Limb (tissue), 2 donors: Measurements from ENCODE around the gene APLF.
"Not testable (repeated sequence)": the region's sequence is repeated elsewhere in the genome, so short reads cannot be mapped to it uniquely, and the experiment has no call there.

Source experiments
- DNase-seq, 2 donors: peaks; one replicate each; pipeline ENCODE4 v3.0.0-alpha.2; 2016; ENCODE audit errors: extremely low spot score in 2 of 2

The APLF gene

GRCh38 chr2:68526943-68527342, 59.6 kb downstream of the APLF start:
- not testable (repeated sequence) for DNase-seq

DNA sequence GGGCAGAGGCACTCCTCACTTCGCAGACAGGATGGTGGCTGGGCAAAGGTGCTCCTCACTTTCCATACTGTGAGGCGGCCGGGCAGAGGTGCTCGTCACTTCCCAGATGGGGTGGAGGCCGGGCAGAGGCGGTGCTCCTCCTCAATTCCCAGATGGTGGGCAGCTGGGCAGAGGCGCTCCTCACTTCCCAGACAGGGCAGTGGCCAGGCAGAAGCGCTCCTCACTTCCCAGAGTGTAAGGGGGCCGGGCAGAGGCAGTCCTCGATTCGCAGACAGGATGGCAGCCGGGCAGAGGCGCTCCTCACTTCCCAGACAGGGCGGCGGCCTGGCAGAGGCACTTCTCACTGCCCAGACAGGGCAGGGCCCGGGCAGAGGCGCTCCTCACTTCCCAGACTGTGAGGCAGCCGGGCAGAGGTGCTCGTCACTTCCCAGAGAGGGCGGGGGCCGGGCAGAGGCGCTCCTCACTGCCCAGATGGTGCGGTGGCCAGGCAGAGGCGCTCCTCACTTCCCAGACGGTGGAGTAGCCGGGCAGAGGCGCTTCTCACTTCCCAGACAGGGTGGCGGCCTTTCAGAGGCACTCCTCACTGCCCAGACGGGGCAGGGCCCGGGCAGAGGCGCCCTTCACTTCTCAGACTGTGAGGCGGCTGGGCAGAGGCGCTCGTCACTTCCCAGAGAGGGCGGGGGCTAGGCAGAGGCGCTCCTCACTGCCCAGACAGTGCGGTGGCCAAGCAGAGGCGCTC, 60.1 kb downstream of the APLF start:
- DNase-seq = not testable (repeated sequence)

GRCh38 chr2:68529156-68529555, 61.8 kb downstream of the APLF start:
- DNase-seq = not testable (repeated sequence)

- DNase-seq = not testable (repeated sequence)
Measured at GRCh38 chr2:68529651-68530050, 62.3 kb downstream of the APLF start.

GRCh38 chr2:68536000-68536399, 68.6 kb downstream of the APLF start:
- DNase-seq = no peak

- DNase-seq = no peak
Measured at GRCh38 chr2:68537011-68537410, 69.6 kb downstream of the APLF start.

DNA sequence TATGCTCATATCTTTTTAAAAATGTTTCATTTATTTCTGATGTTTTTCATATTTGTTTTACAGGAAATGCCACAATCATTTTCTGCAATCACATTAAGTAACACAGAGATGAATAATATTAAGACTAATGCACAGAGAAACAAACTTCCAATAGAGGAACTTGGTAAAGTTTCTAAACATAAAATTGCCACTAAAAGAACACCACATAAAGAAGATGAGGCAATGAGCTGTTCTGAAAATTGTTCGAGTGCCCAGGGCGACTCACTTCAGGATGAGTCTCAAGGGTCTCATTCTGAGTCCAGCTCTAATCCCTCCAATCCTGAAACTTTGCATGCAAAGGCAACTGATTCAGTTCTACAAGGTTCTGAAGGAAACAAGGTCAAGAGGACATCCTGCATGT, 70.4 kb downstream of the APLF start:
- no peak for DNase-seq

DNA sequence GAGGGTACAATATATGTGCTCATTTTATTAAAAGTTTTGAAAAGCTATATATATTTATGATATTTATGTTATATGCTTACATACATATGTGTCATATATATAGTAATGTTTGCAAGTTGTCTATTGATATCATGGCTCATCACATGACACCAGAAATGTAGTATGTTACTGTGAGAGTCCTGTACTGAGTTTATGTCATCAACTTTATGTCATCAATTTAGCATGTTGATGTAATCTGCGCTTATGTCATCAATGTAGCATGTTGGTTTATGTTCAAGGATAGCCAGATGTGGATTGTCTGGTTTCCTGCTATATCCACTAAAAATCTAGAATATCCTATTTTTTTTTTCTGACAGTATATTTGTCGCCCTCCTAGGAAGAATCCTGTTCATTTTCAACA, 77.4 kb downstream of the APLF start:
- DNase-seq = no peak

DNA sequence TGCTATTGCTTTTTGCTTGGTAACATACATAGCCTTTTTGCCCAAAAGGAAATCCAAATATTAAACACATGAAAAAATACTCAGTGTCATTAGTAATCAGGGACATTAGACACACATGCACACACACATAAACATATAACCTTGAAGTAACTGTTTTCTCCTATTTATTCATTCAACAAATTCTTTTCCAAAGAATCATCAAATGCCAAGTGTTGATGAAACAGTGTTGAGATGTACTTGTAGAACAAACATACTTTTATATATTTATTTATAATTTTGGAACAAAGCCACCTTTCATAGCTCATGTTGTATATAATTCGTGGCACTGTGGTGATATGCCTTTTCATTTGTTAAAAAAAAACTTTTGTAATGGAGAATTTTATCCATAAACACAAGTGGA, 81.0 kb downstream of the APLF start:
- DNase-seq = no peak

- DNase-seq = no peak
Measured at GRCh38 chr2:68553098-68553497, 85.7 kb downstream of the APLF start.

GRCh38 chr2:68555425-68556206, 88.2 kb downstream of the APLF start:
- DNase-seq = not testable (repeated sequence)

DNA sequence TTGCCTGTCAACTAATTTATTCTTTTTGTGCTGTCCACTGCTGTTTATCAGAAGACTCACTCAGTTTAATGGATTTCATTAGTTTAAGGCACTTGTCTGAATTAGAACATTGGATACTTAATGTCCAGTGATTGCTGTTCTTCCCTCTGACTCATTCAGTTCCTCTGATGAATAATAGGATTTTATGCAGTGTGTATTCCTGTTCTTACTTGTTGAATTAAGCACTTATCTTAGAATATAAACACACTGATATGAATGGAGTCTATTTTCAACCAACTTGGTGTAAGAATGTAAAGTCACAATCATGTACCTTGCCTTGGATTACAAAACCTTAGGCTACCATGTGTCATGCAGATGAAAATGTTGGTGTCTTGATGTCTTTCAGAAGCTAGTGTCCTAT, 89.0 kb downstream of the APLF start:
- DNase-seq = no peak

DNA sequence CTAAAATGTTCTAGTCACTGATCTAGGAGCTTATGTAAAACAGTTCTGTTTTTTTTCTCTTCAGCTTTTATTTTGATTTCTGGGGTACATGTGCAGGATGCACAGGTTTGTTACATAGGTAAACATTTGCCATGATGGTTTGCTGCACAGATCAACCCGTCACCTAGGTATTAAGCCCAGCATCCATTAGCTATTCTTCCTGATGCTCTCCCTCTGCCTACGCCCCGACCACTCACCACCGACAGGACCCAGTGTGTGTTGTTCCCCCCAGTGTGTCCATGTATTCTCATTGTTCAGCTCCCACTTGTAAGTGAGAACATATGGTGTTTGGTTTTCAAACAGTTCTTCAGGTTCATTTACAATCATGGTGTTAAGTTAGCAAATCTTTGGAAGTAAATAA, 91.2 kb downstream of the APLF start:
- DNase-seq = no peak

DNA sequence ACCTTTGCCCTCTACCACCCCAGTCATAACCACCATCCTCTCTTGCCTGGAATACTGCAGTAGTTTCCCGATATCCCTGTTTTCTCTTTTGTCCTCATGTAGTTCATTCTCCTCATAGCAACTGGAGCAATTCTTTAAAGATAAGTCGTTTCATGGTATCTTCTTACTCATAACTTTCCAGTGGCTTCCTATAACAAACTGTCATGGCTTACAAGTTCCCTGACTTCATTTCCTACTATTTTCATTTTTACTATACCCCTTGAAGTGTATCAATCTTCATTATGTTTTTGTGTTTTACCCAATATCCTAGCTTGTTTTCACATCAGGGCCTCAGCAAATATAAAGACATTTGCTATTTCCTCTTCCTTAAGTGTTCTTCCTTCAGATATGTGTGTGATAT, 92.3 kb downstream of the APLF start:
- DNase-seq = no peak

DNA sequence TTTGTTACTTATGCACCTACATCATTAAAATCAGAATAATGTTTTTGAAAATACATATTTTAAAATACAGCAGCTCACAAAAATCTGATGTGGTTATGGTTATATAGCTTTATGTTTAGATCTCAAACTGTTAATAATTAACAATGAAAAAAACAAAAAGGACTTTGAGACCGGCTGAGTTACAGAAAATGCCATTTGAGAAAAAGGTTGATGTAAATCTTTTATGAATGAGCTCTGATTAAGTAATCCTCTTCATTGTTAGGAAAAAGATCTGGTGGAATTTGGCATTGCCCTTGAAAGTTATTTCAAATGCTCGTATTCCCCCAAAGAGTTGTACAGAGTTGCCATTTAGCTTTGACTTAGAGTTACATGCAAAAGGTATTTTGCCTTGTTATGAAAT, 93.2 kb downstream of the APLF start:
- no peak for DNase-seq

GRCh38 chr2:68561372-68561771, 94.0 kb downstream of the APLF start:
- DNase-seq = no peak

GRCh38 chr2:68562934-68563333, 95.5 kb downstream of the APLF start:
- DNase-seq = no peak

DNA sequence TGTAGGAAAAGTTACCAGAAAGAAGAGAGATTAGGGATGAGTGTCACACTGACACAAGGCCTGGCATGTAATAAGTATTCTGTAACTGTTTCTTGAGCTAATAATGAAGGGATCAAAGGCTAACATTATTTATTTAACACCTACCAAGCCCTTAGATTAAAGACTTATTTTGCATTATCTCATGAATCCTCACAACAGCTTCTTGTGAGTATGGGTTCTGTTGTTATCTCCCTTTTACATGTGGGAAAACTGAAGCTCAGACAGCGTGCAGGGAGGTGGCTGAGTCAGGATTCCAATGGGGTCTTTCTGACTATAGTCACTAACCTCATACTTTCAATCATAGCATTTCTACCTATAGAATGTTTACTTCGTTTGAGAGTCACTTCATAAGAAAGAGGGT, 97.0 kb downstream of the APLF start:
- no peak for DNase-seq

- DNase-seq = no peak
Measured at GRCh38 chr2:68565273-68565672, 97.9 kb downstream of the APLF start.

DNA sequence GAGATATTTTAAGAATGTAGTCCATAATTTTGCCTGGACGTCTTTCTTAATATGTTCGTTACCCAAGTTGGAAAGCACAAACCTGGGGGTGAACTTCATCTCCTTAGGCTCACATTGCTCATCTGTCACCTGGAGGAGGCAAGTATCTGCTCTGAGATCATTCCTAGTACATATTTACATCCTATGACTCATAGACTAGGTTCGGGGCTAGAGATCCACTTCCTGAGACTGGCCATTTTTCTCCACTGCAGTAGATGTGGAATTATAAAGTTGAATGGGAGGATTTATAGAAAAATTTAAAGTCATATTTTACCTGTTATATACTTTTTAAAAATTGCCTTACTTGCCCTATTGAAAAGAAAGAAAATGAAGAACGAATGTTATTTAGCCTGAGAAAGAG, 98.5 kb downstream of the APLF start:
- no peak for DNase-seq

- no peak for DNase-seq
Measured at GRCh38 chr2:68566362-68566761, 99.0 kb downstream of the APLF start.

- DNase-seq = no peak
Measured at GRCh38 chr2:68568116-68568515, 100.7 kb downstream of the APLF start.

- DNase-seq = no peak
Measured at GRCh38 chr2:68569604-68570003, 102.2 kb downstream of the APLF start.
